Suprapubic skin (tissue), 3 donors: ENCODE data around the gene FANK1.
"Not testable (repeated sequence)": the region's sequence is repeated elsewhere in the genome, so short reads cannot be mapped to it uniquely, and the experiment has no call there.

ENCODE experiments used
- CTCF ChIP-seq, 2 donors: fragments of 200-600 bp in 1 of 2; fragments of 450-650 bp in 1 of 2; sonication (generic) in 1 of 2; IDR thresholded peaks; one replicate each; pipeline ENCODE4 v1.5.1; 2016 to 2019; ENCODE audit warnings: antibody characterized with exemption in 2 of 2, mild to moderate bottlenecking in 1 of 2, moderate library complexity in 1 of 2
- EP300 ChIP-seq: sonication (generic); formaldehyde crosslinking; IDR thresholded peaks from one replicate; pipeline ENCODE4 v1.6.1; 2017; ENCODE audit warnings: antibody characterized with exemption
- POLR2A ChIP-seq, 2 donors: fragments of 450-650 bp; IDR thresholded peaks; one replicate each; pipeline ENCODE4 v1.6.1; 2017; ENCODE audit warnings: antibody characterized with exemption in 2 of 2, mild to moderate bottlenecking in 2 of 2, moderate library complexity in 2 of 2

GRCh38 chr10:125903135-125903640, 6.8 kb downstream of the FANK1 start:
- not testable (repeated sequence) for TF ChIP-seq EP300; POLR2A (IDR thresholded peaks at IDR 0.05); CTCF (IDR thresholded peaks at IDR 0.05)
